Astrocyte (in vitro differentiated cells and primary cell): ENCODE measurements around the gene PLA2G2F. TPM values are rescaled to one million over a fixed set of nuclear protein-coding genes. Genes with fewer than 3 reads are reported as not detected.

Experiments
- DNase-seq: peaks from one replicate; pipeline ENCODE4 v3.0.0-alpha.2; 2010; ENCODE audit warnings: low read depth
- FAIRE-seq: peaks from 2 replicates; lab custom pipeline; 2011; peaks lifted over from hg19 to GRCh38; lab: Jason Lieb, UNC
- H2AFZ ChIP-seq: 2 replicates; pipeline ENCODE4 v1.6.0; 2012; ENCODE audit warnings: low read depth, low read length, inconsistent platforms
- H3K27ac ChIP-seq: 2 replicates; pipeline ENCODE4 v1.5.1; 2011; ENCODE audit warnings: low read depth, low read length, inconsistent platforms
- H3K27me3 ChIP-seq: 2 replicates; pipeline ENCODE4 v1.6.0; 2011; ENCODE audit warnings: low read length, inconsistent platforms; ENCODE audit not compliant: insufficient read depth
- H3K36me3 ChIP-seq: 2 replicates; pipeline ENCODE4 v1.5.1; 2011; ENCODE audit warnings: low read length, inconsistent platforms; ENCODE audit not compliant: insufficient read depth
- H3K4me1 ChIP-seq: 2 replicates; pipeline ENCODE4 v1.5.1; 2011; ENCODE audit warnings: low read length, inconsistent platforms; ENCODE audit not compliant: insufficient read depth
- H3K4me2 ChIP-seq: 2 replicates; pipeline ENCODE4 v1.6.0; 2012; ENCODE audit warnings: low read length, inconsistent platforms
- H3K4me3 ChIP-seq: 2 replicates; pipeline ENCODE4 v1.5.1; 2011; ENCODE audit warnings: low read depth, mild to moderate bottlenecking, low read length, inconsistent platforms; ENCODE audit not compliant: insufficient read depth
- H3K79me2 ChIP-seq: 2 replicates; pipeline ENCODE4 v1.6.0; 2012; ENCODE audit warnings: mild to moderate bottlenecking, low read length, inconsistent platforms; ENCODE audit not compliant: insufficient read depth
- H3K9ac ChIP-seq: 2 replicates; pipeline ENCODE4 v1.6.0; 2012; ENCODE audit warnings: mild to moderate bottlenecking, low read length, inconsistent platforms
- H3K9me3 ChIP-seq: 2 replicates; pipeline ENCODE4 v1.5.1; 2012; ENCODE audit warnings: low read depth, mild to moderate bottlenecking, low read length, inconsistent platforms; ENCODE audit not compliant: insufficient read depth
- H4K20me1 ChIP-seq: 2 replicates; pipeline ENCODE4 v1.6.0; 2012; ENCODE audit warnings: low read length, inconsistent platforms; ENCODE audit not compliant: insufficient read depth
- H3K27ac Mint-ChIP-seq: one replicate; pipeline ENCODE4 v1.8.0; 2021; ENCODE audit warnings: mild to moderate bottlenecking, mixed read lengths; ENCODE audit not compliant: unreplicated experiment
- H3K27me3 Mint-ChIP-seq: one replicate; pipeline ENCODE4 v1.8.0; 2021; ENCODE audit warnings: low read depth, mixed read lengths; ENCODE audit not compliant: unreplicated experiment
- H3K36me3 Mint-ChIP-seq: one replicate; pipeline ENCODE4 v1.8.0; 2021; ENCODE audit warnings: low read depth, mixed read lengths; ENCODE audit not compliant: unreplicated experiment
- H3K4me1 Mint-ChIP-seq: one replicate; pipeline ENCODE4 v1.8.0; 2021; ENCODE audit warnings: low read depth, mixed read lengths; ENCODE audit not compliant: unreplicated experiment
- H3K4me3 Mint-ChIP-seq: one replicate; pipeline ENCODE4 v1.8.0; 2021; ENCODE audit warnings: mild to moderate bottlenecking, moderate library complexity, mixed read lengths; ENCODE audit not compliant: unreplicated experiment
- H3K9me3 Mint-ChIP-seq: one replicate; pipeline ENCODE4 v1.8.0; 2021; ENCODE audit warnings: mild to moderate bottlenecking, mixed read lengths; ENCODE audit not compliant: unreplicated experiment
- CTCF ChIP-seq: IDR thresholded peaks from 2 replicates; pipeline ENCODE4 v1.5.1; 2011; ENCODE audit warnings: low read depth, mild to moderate bottlenecking, inconsistent platforms, low read length, moderate library complexity; ENCODE audit not compliant: insufficient read depth
- EZH2 ChIP-seq: IDR thresholded peaks from 2 replicates; pipeline ENCODE4 v1.6.1; 2012; ENCODE audit warnings: mild to moderate bottlenecking, low read length, inconsistent platforms; ENCODE audit not compliant: insufficient read depth
- total RNA-seq: library from RNA; stranded (reverse); gene quantifications from 2 replicates; pipeline ENCODE4 v1.2.1, GENCODE V29; 2021

The PLA2G2F gene
- total RNA-seq, 1 donor from 2014 or later, result 0.23 TPM

GRCh38 chr1:20137604-20138003, 1.5 kb upstream of the PLA2G2F start:
- Histone ChIP-seq H3K9me3 (no peaks in the 10 kb centered on the region), H3K9ac (no peak overlapping the region), H2AFZ (no peak overlapping the region), H3K79me2 (no peaks in the 10 kb centered on the region), H3K4me2 (no peak overlapping the region), H3K36me3 (no peaks in the 10 kb centered on the region), H3K4me3 (no peak overlapping the region), H3K27me3 (peaks cover 3% of the 10 kb centered on the region), H3K27ac (no peak overlapping the region), H3K4me1 (no peaks in the 10 kb centered on the region), H4K20me1 (no peaks in the 10 kb centered on the region)
- Mint-ChIP-seq H3K9me3 (peaks cover 7% of the 10 kb centered on the region), H3K27ac (no peak overlapping the region), H3K4me1 (no peaks in the 10 kb centered on the region), H3K4me3 (no peak overlapping the region), H3K27me3 (peaks cover 22% of the 10 kb centered on the region), H3K36me3 (no peaks in the 10 kb centered on the region)
- DNase-seq, result no peak
- FAIRE-seq, result no peak
- TF ChIP-seq EZH2 (no peak), CTCF (no peak)

DNA sequence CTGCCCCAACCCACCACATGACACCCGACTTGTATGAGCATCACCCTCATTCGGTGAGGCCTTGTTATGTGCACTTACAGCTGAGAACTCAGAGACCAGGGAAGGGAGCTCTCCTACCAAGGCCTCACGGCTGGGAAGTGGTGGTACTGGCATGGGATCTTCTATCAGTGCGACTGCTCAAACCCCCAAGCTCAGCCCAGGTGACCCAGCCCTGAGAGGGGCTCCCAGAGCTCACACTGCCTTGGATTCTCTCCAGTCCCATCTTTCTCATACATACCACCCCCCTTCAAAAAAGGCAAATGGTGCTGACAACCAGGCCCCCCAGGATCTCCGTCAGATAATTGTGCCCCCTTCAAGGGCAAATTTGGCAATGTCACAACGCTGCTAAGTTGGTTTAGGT, 777 bp upstream of the PLA2G2F start:
- Histone ChIP-seq H3K4me2 (no peak overlapping the region), H3K4me1 (no peaks in the 10 kb centered on the region), H4K20me1 (no peaks in the 10 kb centered on the region), H3K9ac (no peak overlapping the region), H3K79me2 (no peaks in the 10 kb centered on the region), H3K36me3 (no peaks in the 10 kb centered on the region), H3K27ac (no peak overlapping the region), H3K9me3 (no peaks in the 10 kb centered on the region), H3K4me3 (no peak overlapping the region), H2AFZ (no peak overlapping the region), H3K27me3 (peaks cover 3% of the 10 kb centered on the region)
- Mint-ChIP-seq H3K4me3 (no peak overlapping the region), H3K27ac (no peak overlapping the region), H3K36me3 (no peaks in the 10 kb centered on the region), H3K4me1 (no peaks in the 10 kb centered on the region), H3K9me3 (peaks cover 7% of the 10 kb centered on the region), H3K27me3 (peaks cover 27% of the 10 kb centered on the region)
- FAIRE-seq (no peak), DNase-seq (no peak)
- TF ChIP-seq CTCF (no peak), EZH2 (no peak)

DNA sequence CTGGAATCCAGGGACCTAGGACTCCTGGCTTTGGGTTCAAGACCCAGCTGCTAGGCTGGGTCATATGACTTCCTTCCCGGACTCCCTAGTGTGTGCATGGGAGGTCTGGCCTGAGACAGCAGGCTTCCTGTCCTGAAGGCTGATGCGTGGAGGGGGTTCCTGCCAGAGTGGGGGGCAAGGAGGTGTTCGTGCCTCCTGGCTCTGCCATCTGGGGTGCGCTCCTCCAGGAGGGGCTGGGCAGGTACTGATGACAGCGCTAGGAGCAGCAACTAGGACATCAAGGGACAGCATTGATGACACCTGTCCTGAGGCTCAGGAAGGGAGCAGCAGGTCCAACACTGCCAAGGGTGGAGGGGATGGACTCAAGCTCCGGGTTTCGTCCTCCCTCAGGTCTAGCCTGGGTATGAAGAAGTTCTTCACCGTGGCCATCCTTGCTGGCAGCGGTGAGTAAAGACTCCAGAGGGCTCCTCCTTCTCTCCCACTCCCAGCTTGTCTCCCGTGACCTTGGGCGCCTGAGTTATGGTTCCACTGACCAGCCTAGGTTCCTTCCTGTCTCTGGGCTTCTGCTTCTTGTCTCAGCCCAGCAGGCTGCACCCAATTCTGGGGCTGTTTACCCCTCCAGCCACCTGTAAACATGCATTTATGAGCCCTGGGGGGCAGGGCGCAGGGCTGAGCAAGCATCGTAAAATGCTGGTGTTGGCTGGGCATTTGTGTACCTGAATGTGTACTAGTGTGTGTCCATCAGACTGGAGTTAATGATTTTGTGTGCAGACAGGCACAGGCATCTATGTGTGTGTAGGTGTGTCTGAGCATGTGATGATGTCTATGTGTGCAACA, 871 bp downstream of the PLA2G2F start:
- H3K27me3 ChIP-seq, result peaks cover 3% of the 10 kb centered on the region
- peaks cover 5% of the 10 kb centered on the region for H3K9me3 Mint-ChIP-seq
- no peak overlapping the region for H3K4me2 ChIP-seq
- no peaks in the 10 kb centered on the region for H4K20me1 ChIP-seq
- H3K27ac ChIP-seq, result no peak overlapping the region
- no peaks in the 10 kb centered on the region for H3K4me1 Mint-ChIP-seq
- no peaks in the 10 kb centered on the region for H3K79me2 ChIP-seq
- H3K9me3 ChIP-seq, result no peaks in the 10 kb centered on the region
- no peak overlapping the region for H3K4me3 ChIP-seq
- no peak overlapping the region for H3K27ac Mint-ChIP-seq
- H3K4me1 ChIP-seq, result no peaks in the 10 kb centered on the region
- no peak for TF ChIP-seq CTCF
- TF ChIP-seq EZH2, result no peak
- H2AFZ ChIP-seq, result no peak overlapping the region
- H3K36me3 Mint-ChIP-seq, result no peaks in the 10 kb centered on the region
- H3K4me3 Mint-ChIP-seq, result no peak overlapping the region
- DNase-seq (no peak), FAIRE-seq (no peak)
- H3K36me3 ChIP-seq, result no peaks in the 10 kb centered on the region
- peaks cover 34% of the 10 kb centered on the region for H3K27me3 Mint-ChIP-seq
- no peak overlapping the region for H3K9ac ChIP-seq
